Kidney (tissue), 14 donors: ENCODE measurements around the gene CBX2. TPM values are rescaled to one million over a fixed set of nuclear protein-coding genes. Genes with fewer than 3 reads are reported as not detected.
"Not testable (repeated sequence)": the region's sequence is repeated elsewhere in the genome, so short reads cannot be mapped to it uniquely, and the experiment has no call there.

Experiments
- DNase-seq, 5 donors: peaks; one replicate each; pipeline ENCODE4 v3.0.0-alpha.2; 2013 to 2020
- FAIRE-seq: peaks from 2 replicates; lab custom pipeline; 2012; peaks lifted over from hg19 to GRCh38; lab: Jason Lieb, UNC
- H3K27ac ChIP-seq, 2 donors: one replicate each; pipeline ENCODE4 v1.7.0; 2013; ENCODE audit warnings: low read depth in 2 of 2, low read length in 2 of 2, inconsistent platforms in 1 of 2
- H3K27me3 ChIP-seq: one replicate; pipeline ENCODE4 v1.7.1; 2013; ENCODE audit warnings: low read length, inconsistent platforms; ENCODE audit not compliant: control insufficient read depth, insufficient read depth
- H3K36me3 ChIP-seq, 3 donors: one replicate each; pipeline versions ENCODE4 v1.7.0 to v1.7.1; 2013; ENCODE audit warnings: low read length in 3 of 3, control low read depth in 1 of 3, inconsistent platforms in 1 of 3; ENCODE audit not compliant: insufficient read depth in 3 of 3, control insufficient read depth in 2 of 3
- H3K4me1 ChIP-seq, 3 donors: one replicate each; pipeline versions ENCODE4 v1.7.0 to v1.7.1; 2013; ENCODE audit warnings: low read length in 3 of 3, inconsistent platforms in 1 of 3, low read depth in 1 of 3; ENCODE audit not compliant: control insufficient read depth in 2 of 3, insufficient read depth in 2 of 3
- H3K4me3 ChIP-seq, 3 donors: one replicate each; pipeline versions ENCODE4 v1.7.0 to v1.8.1; 2013; ENCODE audit warnings: low read length in 3 of 3, control low read depth in 1 of 3, inconsistent platforms in 1 of 3
- H3K9ac ChIP-seq, 3 donors: one replicate each; pipeline versions ENCODE4 v1.7.0 to v1.7.1; 2013; ENCODE audit warnings: low read length in 3 of 3, control low read depth in 1 of 3, inconsistent platforms in 1 of 3
- H3K9me3 ChIP-seq, 3 donors: one replicate each; pipeline versions ENCODE4 v1.7.0 to v1.7.1; 2013; ENCODE audit warnings: low read length in 3 of 3, control low read depth in 1 of 3, inconsistent platforms in 1 of 3; ENCODE audit not compliant: control insufficient read depth in 2 of 3, insufficient read depth in 1 of 3
- intact Hi-C: fragments of 100-400 bp; cut with DNase I; formaldehyde crosslinking; loops from one replicate; pipeline ENCODE4 v1.11.1; 2022
- polyA plus RNA-seq: library from polyadenylated mRNA; stranded (reverse); fragments of 350-450 nt; fragmentation: Illumina TruSeq; extraction: RNeasy Lipid Tissue Mini Kit (QIAGEN cat#74804); gene quantifications from one replicate; pipeline ENCODE4 v1.2.3, GENCODE V29; 2014; ENCODE audit warnings: low read depth, low replicate concordance; ENCODE audit not compliant: insufficient read depth
- total RNA-seq: library from RNA; stranded (reverse); fragmentation: NEBNext Ultra II Directional; extraction: Animal tissue kit (Norgen Biotek cat#: 25700); gene quantifications from one replicate; pipeline ENCODE4 v1.2.1, GENCODE V29; 2021
- TF ChIP-seq, protein P1 (sequence below): IDR thresholded peaks from 3 replicates; pipeline ENCODE4 v1.5.1; 2012; ENCODE audit warnings: mild to moderate bottlenecking, moderate library complexity, borderline replicate concordance; ENCODE audit not compliant: insufficient read depth; ENCODE audit errors: extremely low read depth
- donor health status: control.
- donor health status: control.
- donor health status: control.
- donor health status: control.
- donor health status: control.
- donor health status: DM: yes; HTN: yes; CAD: no.
- donor health status: Normal renal cell carcinoma (clear cell type).

CBX2 gene
- total and polyA plus RNA-seq, 2 donors from 2014 or later, result 2.2 to 3.5 TPM

DNA sequence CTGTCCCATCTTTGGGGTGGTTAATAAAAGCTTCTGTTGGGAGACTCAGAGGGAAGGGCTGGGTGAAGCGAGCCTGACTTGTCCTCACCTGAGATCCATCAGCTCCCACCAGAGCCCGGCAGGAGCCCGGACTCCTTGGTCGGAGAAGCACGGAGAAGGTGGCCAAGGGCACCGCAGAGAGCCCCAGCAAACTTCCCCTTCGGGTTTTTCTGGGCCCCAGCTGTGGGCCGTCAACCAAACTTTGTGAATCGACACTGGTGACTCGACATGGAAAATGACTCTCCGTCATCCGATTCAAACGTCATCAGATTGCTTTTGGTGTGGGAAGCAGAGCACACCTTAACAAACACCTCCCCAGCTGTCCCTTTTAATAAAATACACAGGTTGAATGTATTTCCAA is 25.8 kb upstream of the CBX2 start:
- TF ChIP-seq, protein P1, sequence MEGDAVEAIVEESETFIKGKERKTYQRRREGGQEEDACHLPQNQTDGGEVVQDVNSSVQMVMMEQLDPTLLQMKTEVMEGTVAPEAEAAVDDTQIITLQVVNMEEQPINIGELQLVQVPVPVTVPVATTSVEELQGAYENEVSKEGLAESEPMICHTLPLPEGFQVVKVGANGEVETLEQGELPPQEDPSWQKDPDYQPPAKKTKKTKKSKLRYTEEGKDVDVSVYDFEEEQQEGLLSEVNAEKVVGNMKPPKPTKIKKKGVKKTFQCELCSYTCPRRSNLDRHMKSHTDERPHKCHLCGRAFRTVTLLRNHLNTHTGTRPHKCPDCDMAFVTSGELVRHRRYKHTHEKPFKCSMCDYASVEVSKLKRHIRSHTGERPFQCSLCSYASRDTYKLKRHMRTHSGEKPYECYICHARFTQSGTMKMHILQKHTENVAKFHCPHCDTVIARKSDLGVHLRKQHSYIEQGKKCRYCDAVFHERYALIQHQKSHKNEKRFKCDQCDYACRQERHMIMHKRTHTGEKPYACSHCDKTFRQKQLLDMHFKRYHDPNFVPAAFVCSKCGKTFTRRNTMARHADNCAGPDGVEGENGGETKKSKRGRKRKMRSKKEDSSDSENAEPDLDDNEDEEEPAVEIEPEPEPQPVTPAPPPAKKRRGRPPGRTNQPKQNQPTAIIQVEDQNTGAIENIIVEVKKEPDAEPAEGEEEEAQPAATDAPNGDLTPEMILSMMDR, result no peak
- intact Hi-C loops, result no loop called here
- peak in 2 of 5 donors; percentile 33 to 36 for DNase-seq
- Histone ChIP-seq H3K27ac (no peak overlapping the region), H3K36me3 (no peaks in the 10 kb centered on the region), H3K9ac (no peak overlapping the region), H3K27me3 (peaks cover 13% of the 10 kb centered on the region), H3K4me3 (no peak overlapping the region), H3K4me1 (peaks cover 0 to 4% (median 0%) of the 10 kb centered on the region in 3 donors), H3K9me3 (no peaks in the 10 kb centered on the region)
- FAIRE-seq, result no peak

DNA sequence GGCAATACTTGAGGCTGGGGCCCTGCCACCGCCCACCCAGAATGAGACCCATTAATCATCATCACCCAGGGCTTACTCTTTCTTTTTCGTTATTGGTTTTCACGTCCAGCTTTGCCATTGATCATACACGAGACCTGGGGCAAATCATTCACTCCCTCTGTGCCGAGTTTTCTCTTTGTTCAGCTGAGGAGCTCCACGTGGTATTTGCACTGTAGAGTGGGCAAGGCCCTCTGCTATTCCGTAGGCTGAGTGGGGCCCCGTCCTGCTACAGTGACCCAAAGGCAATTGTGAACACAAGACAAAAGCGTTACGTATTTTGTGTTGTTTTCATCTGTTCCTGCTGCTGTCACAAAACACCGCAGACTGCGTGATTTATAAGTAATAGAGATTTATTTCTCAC is 23.6 kb upstream of the CBX2 start:
- H3K27ac ChIP-seq, result no peak overlapping the region
- H3K9ac ChIP-seq, result no peak overlapping the region
- no peaks in the 10 kb centered on the region for H3K4me1 ChIP-seq
- TF ChIP-seq, protein P1, result no peak
- H3K4me3 ChIP-seq, result no peak overlapping the region
- H3K36me3 ChIP-seq, result no peaks in the 10 kb centered on the region
- peaks cover 5% of the 10 kb centered on the region for H3K27me3 ChIP-seq
- peak in 1 of 5 donors; percentile 32 for DNase-seq
- H3K9me3 ChIP-seq, result no peaks in the 10 kb centered on the region
- intact Hi-C loops, result no loop called here
- no peak for FAIRE-seq

DNA sequence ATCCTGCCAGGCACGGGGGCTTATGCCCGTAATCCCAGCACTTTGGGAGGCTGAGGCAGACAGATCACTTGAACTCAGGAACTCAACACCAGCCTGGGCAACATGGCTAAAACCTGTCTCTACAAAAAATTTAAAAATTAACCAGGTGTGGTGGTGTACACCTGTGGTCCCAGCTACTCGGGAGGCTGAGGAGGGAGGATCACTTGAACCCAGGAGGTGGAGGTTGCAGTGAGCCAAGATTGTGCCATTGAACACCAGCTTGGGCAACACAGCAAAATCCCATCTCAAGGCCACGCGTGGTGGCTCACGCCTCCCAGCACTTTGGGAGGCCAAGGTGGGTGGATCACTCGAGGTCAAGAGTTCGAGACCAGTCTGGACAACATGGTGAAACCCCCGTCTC is 23.0 kb upstream of the CBX2 start:
- H3K4me3 ChIP-seq, H3K4me1 ChIP-seq, FAIRE-seq, H3K9ac ChIP-seq, H3K27ac ChIP-seq, H3K36me3 ChIP-seq, intact Hi-C loops, H3K9me3 ChIP-seq, H3K27me3 ChIP-seq: not testable (repeated sequence)
- DNase-seq, result peak in 1 of 5 donors; percentile 24

DNA sequence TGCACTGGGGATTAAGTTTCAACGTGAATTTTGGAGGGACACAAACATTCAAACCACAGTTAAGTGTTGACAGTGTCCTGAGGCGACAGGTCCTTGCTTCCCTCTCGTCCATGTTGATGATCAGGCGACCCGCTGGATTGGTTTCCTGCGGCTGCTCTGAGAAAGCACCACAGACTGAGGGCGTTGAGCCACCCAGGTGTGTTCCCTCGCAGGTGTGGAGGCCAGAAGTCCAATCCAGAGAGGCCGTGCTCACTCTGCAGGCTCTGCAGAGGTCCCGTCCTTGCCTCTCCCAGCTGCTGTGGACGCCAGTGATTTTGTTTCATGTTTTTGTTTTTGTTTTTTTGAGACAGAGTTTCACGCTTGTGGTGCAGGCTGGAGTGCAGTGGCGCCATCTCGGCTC is 22.4 kb upstream of the CBX2 start:
- Histone ChIP-seq H3K36me3 (no peaks in the 10 kb centered on the region), H3K4me3 (no peak overlapping the region), H3K4me1 (no peaks in the 10 kb centered on the region), H3K9me3 (no peaks in the 10 kb centered on the region), H3K27ac (no peak overlapping the region), H3K27me3 (no peaks in the 10 kb centered on the region), H3K9ac (no peak overlapping the region)
- intact Hi-C loops, result no loop called here
- DNase-seq (peak in 1 of 5 donors; percentile 45), FAIRE-seq (no peak)
- TF ChIP-seq, protein P1, result no peak
